HUES48 (cell line): ENCODE measurements around the gene BRWD1.
"Not testable (repeated sequence)": the region's sequence is repeated elsewhere in the genome, so short reads cannot be mapped to it uniquely, and the experiment has no call there.

ENCODE experiments used
- H3K27ac ChIP-seq: one replicate; pipeline ENCODE4 v1.7.0; 2013; ENCODE audit warnings: low read depth, low read length, inconsistent platforms
- H3K27me3 ChIP-seq: 2 replicates; pipeline ENCODE4 v1.6.1; 2013; ENCODE audit warnings: mild to moderate bottlenecking, low read length; ENCODE audit not compliant: control insufficient read depth, insufficient read depth
- H3K36me3 ChIP-seq: 2 replicates; pipeline ENCODE4 v1.6.1; 2013; ENCODE audit warnings: low read length; ENCODE audit not compliant: control insufficient read depth, insufficient read depth
- H3K4me1 ChIP-seq: 2 replicates; pipeline ENCODE4 v1.6.1; 2013; ENCODE audit warnings: mild to moderate bottlenecking, low read length; ENCODE audit not compliant: control insufficient read depth, insufficient read depth
- H3K4me3 ChIP-seq: 2 replicates; pipeline ENCODE4 v1.5.1; 2013; ENCODE audit warnings: mild to moderate bottlenecking, low read depth, low read length
- H3K9ac ChIP-seq: 2 replicates; pipeline ENCODE4 v1.6.1; 2013; ENCODE audit warnings: mild to moderate bottlenecking, low read depth, low read length, moderate library complexity
- H3K9me3 ChIP-seq: 2 replicates; pipeline ENCODE4 v1.6.1; 2013; ENCODE audit warnings: low read length; ENCODE audit not compliant: control insufficient read depth, insufficient read depth

The BRWD1 gene

DNA sequence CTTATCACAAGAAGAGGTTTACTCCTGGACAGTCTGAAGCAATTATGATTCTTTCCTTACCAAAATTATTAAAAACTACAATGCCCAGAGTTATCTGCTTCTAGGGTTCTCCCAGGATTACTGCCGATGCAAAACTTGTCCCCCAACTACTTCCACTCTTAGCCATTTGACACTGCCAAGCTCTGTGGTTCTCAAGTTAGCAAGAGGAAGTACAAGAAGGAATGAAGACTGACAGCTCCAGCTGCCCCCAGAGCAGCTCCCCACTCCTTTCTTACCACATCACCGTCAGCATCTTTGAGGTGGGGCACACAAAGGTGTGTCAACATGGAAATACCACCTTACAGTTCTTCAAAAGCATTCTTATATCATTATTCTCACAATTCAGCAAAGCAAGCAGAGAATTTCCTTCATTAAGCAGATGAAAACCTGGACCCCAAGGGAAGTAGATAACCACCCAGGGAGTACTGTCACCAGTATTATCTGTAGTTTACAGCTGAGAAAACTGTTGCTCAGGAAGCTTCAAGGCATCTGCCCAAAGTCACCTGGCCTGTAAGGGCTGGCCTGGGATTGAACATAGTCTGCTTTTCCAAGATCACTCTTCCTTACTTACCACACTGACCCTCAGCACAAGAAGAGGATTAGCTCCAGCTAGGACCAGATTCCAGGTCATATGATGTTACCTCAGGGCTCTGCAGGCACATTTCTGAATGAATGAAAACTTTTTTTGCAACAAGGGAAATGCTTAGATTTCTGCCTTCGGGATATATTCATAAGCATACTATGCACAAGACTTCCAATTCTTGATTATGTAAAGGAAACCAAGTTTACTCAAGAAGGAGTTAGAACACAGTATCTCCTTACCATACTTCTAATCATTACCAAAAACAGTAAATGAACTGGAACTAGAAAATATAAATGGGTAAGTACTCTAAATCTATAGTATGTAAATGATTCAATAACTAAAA, 139.4 kb downstream of the BRWD1 start:
- Histone ChIP-seq H3K27ac (no peak overlapping the region), H3K4me1 (no peaks in the 10 kb centered on the region), H3K27me3 (no peaks in the 10 kb centered on the region), H3K36me3 (peaks cover 79% of the 10 kb centered on the region), H3K9me3 (no peaks in the 10 kb centered on the region), H3K4me3 (no peak overlapping the region), H3K9ac (no peak overlapping the region)

DNA sequence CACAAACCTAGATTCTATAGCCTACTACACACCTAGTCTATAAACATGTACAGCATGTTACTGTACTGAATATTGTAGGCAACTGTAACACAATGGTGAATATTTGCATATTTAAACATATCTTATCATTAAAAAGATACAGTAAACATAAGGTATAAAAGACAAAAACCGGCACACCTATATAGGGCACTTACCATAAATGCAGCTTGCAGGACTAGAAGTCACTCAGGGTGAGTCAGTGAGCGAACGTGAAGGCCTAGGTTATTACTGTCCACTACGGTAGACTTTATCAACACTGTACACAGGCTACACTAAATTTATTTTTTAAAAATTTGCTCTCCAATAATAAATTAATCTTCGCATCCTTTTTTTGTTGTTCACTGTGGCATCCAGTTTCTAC, 143.5 kb downstream of the BRWD1 start:
- Histone ChIP-seq H3K4me3 (no peak overlapping the region), H3K9ac (no peak overlapping the region), H3K9me3 (peaks cover 6% of the 10 kb centered on the region; the same call in 1 of the 2 replicates), H3K4me1 (no peaks in the 10 kb centered on the region), H3K36me3 (peaks cover 41% of the 10 kb centered on the region), H3K27me3 (no peaks in the 10 kb centered on the region), H3K27ac (no peak overlapping the region)

DNA sequence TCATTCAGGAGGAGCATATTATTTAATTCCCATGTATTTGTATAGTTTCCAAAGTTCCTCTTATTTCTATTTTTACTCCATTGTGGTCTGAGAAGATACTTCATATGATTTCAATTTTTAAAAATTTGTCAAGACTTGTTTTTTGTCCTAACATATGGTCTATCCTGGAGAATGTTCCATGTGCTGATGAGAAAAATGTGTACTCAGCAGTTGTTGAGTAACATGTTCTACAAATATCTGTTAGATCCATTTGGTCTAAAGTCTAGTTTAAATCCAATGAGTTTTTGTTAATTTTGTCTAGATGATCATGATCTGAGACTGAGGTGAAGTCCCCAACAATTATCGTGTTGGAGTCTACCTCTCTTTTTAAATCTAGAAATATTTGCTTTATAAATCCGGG, 144.6 kb downstream of the BRWD1 start:
- Histone ChIP-seq H3K27me3 (no peaks in the 10 kb centered on the region), H3K27ac (no peak overlapping the region), H3K4me3 (no peak overlapping the region), H3K9me3 (peaks cover 14% of the 10 kb centered on the region; the same call in 1 of the 2 replicates), H3K4me1 (no peaks in the 10 kb centered on the region), H3K36me3 (peaks cover 29% of the 10 kb centered on the region), H3K9ac (no peak overlapping the region)

DNA sequence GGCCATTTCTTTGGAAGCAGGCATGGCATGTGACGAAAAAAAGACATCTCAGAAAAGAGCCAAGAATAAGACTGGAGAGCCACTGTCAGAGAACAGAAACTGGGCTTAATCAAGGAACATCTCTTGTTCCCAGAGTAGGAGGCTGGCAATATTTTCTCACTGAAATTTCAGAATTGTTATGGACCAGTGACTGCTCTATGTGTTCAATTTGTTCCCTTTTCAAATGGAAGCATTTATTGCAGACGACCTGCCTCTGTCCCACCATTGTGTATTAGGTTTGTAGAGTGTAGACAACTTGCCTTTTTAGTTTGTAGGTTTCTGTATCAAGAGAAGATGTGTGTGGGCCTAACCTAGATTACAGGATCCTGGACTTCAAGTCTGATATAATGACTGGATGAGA, 148.9 kb downstream of the BRWD1 start:
- H3K4me1 ChIP-seq: no peaks in the 10 kb centered on the region
- peaks cover 14% of the 10 kb centered on the region; the same call in 1 of the 2 replicates for H3K9me3 ChIP-seq
- H3K4me3 ChIP-seq: no peak overlapping the region
- H3K27me3 ChIP-seq: no peaks in the 10 kb centered on the region
- 0 out of 2 replicates have a peak, but pooled peaks cover 4% of the 10 kb centered on the region for H3K36me3 ChIP-seq
- H3K27ac ChIP-seq: no peak overlapping the region
- H3K9ac ChIP-seq: no peak overlapping the region

DNA sequence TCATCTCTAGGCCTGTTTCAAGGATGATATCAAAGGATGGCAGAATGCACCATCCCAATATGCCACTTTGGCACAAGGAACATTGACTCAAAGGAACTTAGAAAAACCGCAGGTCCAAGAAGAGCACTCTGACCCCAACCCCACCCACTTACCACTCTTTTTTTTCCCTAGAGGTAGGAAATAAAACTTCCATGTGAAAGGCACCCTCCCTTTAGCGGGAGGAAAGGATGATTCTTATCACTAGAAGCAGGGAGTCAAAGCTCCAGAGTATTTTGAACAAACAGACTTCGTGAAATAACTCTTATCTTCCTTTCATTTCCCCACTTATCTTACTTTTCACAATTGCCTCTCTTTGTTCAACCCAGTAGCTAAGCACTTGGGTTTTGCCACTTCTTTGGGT, 152.4 kb downstream of the BRWD1 start:
- Histone ChIP-seq H3K9me3 (peaks cover 14% of the 10 kb centered on the region; the same call in 1 of the 2 replicates), H3K27me3 (no peaks in the 10 kb centered on the region), H3K27ac (no peak overlapping the region), H3K4me3 (no peak overlapping the region), H3K36me3 (no peaks in the 10 kb centered on the region), H3K4me1 (no peaks in the 10 kb centered on the region), H3K9ac (no peak overlapping the region)

DNA sequence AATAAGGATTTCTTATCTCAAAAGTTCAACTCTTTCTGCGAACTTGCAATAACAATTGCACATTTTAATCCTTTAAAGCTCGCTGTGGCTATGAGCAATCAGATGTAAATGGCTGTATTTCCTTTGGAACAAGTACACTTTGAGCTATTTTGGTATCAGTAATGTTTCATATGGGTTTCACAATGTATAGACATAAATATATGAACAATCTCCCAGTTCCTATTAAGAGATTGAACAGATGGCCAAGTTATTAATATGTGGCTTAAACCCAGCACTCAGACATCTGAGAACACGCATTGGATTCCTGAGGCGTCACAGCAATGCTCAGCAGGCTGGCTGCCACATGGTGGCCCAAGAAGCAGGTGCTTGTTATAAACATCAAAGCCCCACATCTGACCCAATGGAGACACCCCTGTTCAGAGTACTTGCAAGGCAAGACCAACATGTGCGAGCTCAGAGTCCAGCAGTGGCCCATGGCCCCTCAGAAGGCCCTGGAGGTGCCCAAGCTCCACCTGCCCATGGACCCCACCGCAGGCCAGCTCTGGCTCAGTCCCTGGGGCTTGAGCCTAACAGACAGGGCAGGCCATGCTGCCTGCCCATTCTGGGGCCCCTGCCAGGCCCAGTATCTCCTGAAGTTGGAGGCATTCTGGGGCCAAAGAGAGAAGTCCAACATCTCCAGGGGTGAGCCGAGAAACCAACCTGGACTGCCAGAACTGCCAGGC, 153.9 kb downstream of the BRWD1 start:
- Histone ChIP-seq H3K4me3 (no peak overlapping the region), H3K4me1 (no peaks in the 10 kb centered on the region), H3K27ac (no peak overlapping the region)

DNA sequence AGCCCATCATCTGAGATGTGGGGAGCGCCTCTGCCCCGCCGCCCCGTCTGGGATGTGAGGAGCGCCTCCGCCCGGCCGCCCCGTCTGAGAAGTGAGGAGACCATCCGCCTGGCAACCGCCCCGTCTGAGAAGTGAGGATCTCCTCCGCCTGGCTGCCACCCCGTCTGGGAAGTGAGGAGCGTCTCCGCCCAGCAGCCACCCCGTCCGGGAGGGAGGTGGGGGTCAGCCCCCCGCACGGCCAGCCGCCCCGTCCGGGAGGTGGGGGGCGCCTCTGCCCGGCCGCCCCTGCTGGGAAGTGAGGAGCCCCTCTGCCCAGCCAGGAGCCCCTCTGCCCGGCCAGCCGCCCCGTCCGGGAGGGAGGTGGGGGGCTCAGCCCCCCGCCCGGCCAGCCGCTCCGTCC, 156.2 kb downstream of the BRWD1 start:
- H3K9me3 ChIP-seq, H3K27ac ChIP-seq, H3K27me3 ChIP-seq, H3K4me3 ChIP-seq, H3K36me3 ChIP-seq, H3K9ac ChIP-seq, H3K4me1 ChIP-seq: not testable (repeated sequence)

More for the DNA sequence above, 153.9 kb downstream of the BRWD1 start:
- no peak overlapping the region for H3K9ac ChIP-seq
- H3K36me3 ChIP-seq: no peaks in the 10 kb centered on the region
- no peaks in the 10 kb centered on the region for H3K27me3 ChIP-seq
- 0 out of 2 replicates have a peak, but pooled peaks cover 4% of the 10 kb centered on the region for H3K9me3 ChIP-seq

DNA sequence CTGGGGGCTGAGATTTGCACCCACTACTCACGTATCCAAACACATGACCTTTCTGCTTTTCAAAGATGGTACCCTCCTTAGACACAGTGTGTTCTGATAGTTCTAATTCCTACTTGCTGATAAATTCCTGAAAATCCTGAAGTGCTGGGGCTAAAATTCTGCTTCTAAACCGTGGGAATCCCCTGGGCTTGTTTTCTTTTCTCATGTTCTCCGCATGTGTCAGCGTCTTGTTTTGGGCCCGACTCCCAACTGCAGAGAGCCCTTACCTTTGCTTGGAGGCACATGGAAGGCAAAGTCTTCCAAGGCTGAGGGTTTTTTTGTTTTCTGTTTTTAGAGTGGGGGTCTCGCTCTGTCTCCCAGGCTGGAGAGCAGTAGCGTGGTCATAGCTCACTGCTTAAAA, 157.4 kb downstream of the BRWD1 start:
- Histone ChIP-seq H3K4me1 (no peaks in the 10 kb centered on the region), H3K4me3 (no peak overlapping the region), H3K27ac (no peak overlapping the region), H3K9ac (no peak overlapping the region), H3K36me3 (no peaks in the 10 kb centered on the region), H3K27me3 (no peaks in the 10 kb centered on the region), H3K9me3 (no peaks in the 10 kb centered on the region)

DNA sequence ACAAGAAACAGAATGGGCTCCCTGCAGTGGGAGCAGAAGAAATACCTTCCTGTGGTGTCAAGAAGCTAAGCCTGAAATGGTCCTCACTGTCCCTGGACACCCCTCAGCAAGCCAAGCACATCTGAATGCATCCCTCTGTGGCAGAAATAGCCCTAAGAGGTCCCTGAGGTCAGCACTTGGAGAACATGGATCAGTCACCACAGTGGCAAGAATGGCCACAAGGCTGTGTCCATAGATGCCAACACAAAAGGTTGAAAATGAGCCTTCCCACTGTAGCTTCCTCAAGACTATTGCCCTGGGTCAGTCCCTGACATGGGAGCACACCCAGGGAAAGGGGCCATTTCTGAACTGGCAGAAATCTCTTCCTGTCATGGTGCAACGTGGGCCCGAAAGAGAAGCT, 157.9 kb downstream of the BRWD1 start:
- Histone ChIP-seq H3K9me3 (no peaks in the 10 kb centered on the region), H3K27ac (no peak overlapping the region), H3K4me3 (no peak overlapping the region), H3K4me1 (no peaks in the 10 kb centered on the region), H3K9ac (no peak overlapping the region), H3K36me3 (no peaks in the 10 kb centered on the region), H3K27me3 (no peaks in the 10 kb centered on the region)

DNA sequence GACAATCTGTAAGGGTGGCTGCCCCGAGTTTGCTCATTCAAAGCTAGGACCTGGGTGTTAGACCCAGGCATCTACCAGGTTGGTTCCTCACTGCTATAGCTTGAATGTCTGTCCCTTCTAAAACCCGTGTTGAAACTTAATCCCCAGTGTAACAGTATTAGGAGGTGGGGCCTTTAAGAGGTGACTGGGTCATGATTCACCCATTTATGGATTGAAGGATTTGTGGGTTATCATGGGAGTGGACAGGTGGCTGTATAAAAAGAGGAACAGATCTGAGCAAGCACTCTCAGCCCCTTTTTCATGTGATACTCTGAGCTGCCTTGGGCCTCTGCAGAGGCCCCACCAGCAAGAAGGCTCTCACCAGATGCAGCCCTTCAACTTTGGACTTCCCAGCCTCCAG, 159.6 kb downstream of the BRWD1 start:
- no peak overlapping the region for H3K4me3 ChIP-seq

DNA sequence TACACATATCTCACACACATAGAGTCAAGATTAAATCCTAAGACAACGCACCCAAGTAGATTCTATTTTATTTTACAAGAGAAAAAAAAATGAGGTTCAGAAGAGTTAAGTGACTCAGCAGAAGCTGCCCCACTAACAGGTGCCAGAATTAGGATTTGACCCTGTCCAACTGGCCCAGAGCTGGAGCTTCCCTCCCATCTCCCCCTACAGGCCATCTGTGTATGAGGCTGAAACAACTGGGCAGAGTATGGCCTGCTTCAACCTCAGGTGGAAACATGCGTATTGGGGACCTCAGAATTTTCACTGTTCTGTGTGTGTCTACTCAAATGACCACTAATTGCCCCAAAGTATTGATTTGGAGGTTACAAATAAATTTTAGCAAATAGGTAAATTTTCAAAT, 160.1 kb downstream of the BRWD1 start:
- no peak overlapping the region for H3K4me3 ChIP-seq
- H3K27me3 ChIP-seq: no peaks in the 10 kb centered on the region
- H3K4me1 ChIP-seq: no peaks in the 10 kb centered on the region
- H3K9ac ChIP-seq: no peak overlapping the region
- no peak overlapping the region for H3K27ac ChIP-seq
- no peaks in the 10 kb centered on the region for H3K9me3 ChIP-seq
- no peaks in the 10 kb centered on the region for H3K36me3 ChIP-seq

More for the DNA sequence above, 159.6 kb downstream of the BRWD1 start:
- Histone ChIP-seq H3K4me1 (no peaks in the 10 kb centered on the region), H3K27me3 (no peaks in the 10 kb centered on the region), H3K9ac (no peak overlapping the region), H3K27ac (no peak overlapping the region), H3K9me3 (no peaks in the 10 kb centered on the region), H3K36me3 (no peaks in the 10 kb centered on the region)
